Posterior cingulate gyrus (tissue), 11 donors: ENCODE data around the gene SLC44A5.
"Not testable (repeated sequence)": the region's sequence is repeated elsewhere in the genome, so short reads cannot be mapped to it uniquely, and the experiment has no call there.

Experiments
- DNase-seq, 10 donors: peaks; one replicate each; pipeline versions ENCODE4 v3.0.0 to v3.0.0-alpha.2; 2020 to 2021; ENCODE audit warnings: mixed read lengths in 3 of 10
- intact Hi-C: fragments of 100-400 bp; cut with DNase I; formaldehyde crosslinking; loops from one replicate; pipeline ENCODE4 v1.15.1; 2023

Gene SLC44A5

GRCh38 chr1:75472089-75472970 lies 138.6 kb downstream of the SLC44A5 start:
- intact Hi-C loops = no loop called here
- peak in 1 of 10 donors; percentile 22 for DNase-seq

DNA sequence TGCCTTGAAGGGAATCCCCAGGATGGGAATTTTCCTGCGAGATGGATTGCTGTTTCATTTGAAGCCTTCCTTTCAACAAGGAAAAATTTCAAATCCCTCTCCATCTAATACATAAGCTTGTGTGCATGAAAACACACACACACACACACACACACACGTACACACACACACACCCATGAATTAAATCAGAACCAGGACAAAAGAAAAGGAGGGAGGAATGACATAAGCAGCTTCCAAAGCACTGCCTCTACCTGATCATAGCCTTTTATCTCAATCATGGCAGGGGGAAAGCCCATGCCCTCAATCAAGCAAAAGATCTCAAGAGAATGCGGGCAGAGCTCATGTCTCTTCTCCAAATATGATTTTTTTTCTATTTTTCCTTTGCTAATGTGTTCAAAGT lies 139.7 kb downstream of the SLC44A5 start:
- no peak for DNase-seq
- intact Hi-C loops = no loop called here

DNA sequence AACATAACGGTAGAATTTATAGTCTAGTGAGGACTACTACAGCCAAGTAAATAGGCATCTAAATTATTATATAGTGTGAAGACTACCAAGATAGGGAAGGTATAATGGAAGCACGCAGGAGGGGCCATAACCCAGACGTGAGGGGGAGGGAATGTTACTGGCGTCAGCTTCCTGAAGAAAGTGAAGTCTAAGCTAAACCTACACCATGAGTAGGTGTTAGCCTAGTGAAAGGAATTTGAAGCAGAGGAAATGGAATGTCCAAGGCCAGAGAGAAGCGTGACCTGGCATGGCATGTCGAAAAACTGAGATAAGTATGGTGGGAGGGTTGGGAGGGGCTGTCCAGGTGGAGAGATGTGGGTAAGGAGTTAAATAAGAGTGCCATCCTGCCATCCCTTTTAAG lies 140.5 kb downstream of the SLC44A5 start:
- DNase-seq = no peak
- intact Hi-C loops = no loop called here

DNA sequence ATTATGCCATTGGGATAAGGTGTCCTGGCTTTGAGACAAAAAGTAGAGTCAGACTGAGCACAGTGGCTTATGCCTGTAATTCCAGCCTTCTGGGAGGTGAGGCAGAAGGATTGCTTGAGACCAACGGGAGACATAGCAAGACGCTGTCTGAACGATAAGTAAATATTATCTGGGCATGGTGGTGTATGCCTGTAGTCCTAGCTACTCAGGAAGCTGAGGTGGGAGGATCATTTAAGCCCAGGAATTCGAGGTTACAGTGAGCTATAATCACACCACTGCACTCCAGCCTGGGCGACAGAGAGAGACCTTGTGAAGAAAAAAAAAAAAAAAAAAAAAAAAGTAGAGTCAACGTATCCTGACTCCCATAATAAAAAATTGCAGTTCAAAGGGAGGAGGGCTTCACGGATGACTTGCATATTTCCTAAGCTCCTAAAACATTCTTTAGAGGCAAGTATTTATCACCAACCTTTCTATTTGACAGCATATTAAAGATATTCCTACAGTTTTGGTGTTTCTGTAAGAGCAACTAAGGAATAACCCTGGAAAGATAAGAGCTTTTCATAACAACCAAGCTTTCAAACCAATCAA lies 141.2 kb downstream of the SLC44A5 start:
- intact Hi-C loops = no loop called here
- no peak for DNase-seq

DNA sequence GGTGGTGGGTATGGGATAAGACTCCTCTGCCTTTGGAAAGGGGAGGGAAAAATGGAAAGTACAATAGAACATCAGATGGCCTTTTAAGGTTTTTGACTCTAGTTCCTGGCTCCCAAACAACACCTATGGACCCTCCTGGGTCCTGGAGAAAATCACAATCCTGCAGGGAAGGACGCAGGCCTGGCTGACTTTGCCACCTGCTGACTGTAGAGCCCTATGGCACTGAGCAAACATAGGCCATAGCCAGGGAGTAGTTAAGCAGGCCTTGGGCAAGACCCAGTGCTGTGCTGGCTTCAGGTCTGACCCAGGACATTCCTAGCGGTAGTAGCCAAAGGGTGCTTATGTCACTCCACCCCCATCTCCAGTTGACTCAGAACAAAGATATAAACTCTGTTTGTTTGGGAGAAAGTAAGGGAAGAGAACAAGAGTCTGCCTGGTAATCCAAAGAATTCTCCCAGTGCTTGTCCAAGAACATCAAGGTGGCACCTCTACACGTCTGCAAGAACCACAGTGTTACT lies 149.0 kb downstream of the SLC44A5 start:
- no peak for DNase-seq
- intact Hi-C loops = no loop called here

DNA sequence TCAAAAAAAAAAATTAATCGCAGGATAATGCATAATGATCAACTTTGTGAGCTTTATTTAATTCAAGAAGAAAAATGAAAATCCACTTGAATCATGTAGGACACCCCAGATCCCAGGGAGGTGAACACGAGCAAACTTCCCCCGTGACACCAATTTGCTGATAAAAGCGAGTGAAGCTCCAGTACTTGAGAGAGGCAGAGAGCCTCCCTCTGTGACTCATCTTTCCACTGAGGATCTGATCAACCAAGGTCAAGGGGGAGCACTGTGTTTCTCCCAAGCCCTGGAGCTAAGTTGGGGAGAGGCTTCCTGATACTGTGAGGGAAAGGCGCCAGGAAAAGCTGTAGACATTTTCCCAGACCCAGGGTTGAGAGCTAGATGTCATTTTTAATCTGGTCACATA lies 160.9 kb downstream of the SLC44A5 start:
- intact Hi-C loops = no loop called here
- DNase-seq = no peak

- intact Hi-C loops = no loop called here
- no peak for DNase-seq
These were observed 166.7 kb downstream of the SLC44A5 start for GRCh38 chr1:75444220-75444619.

GRCh38 chr1:75440274-75440673 lies 170.6 kb downstream of the SLC44A5 start:
- no peak for DNase-seq
- intact Hi-C loops = no loop called here

DNA sequence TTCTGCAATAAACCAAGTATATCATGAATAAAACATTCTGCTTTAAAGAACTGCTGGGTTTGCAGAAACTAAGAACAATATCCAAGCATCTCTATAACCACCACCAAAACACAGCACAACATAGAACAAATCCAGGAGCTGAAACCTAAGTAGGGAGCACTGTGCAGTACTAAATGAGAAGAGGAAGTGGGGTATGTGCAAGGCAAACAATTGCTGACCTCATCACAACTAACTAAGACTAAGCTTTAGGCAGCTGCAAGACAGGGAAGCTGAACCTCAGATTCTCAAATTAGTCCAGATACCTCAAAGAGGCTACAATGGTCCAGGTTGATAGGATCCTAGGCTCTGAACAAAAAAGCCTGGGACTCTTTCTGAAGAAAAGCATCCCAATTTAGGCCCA lies 172.6 kb downstream of the SLC44A5 start:
- intact Hi-C loops = no loop called here
- DNase-seq = no peak

DNA sequence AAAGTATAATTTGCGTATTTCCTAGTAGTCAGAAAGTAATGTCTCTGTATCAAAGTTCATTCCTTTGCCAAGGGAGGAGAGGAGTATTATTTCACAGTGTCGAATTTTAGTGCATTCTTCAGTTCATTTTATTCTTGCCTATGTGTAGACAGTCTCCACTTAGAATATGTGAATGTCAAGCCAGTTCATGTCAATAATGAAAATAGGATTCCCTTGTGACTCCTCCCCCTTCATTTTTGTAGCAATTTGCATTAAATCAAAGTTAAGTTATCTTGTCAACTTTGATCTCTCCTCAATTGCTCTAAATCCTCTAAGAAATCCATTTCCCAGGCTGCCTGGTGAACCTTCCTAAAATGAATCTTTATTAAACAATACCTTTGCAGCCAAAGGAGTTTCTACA lies 179.1 kb downstream of the SLC44A5 start:
- intact Hi-C loops = no loop called here
- DNase-seq = no peak

- intact Hi-C loops = no loop called here
- DNase-seq = no peak
These were observed 180.4 kb downstream of the SLC44A5 start for GRCh38 chr1:75430526-75430925.

GRCh38 chr1:75426688-75427087 lies 184.2 kb downstream of the SLC44A5 start:
- peak in 8 of 10 donors; percentile 16 to 91 (median 60) for DNase-seq
- intact Hi-C loops = loop anchor here (10.0 kb wide), 1 partner anchor 188 kb away; the partner anchor contains the start of gene SLC44A5

- no peak for DNase-seq
- intact Hi-C loops = loop anchor here (10.0 kb wide), 1 partner anchor 190 kb away; the partner anchor contains the start of gene SLC44A5
These were observed 185.8 kb downstream of the SLC44A5 start for GRCh38 chr1:75425001-75425650.

- DNase-seq = no peak
- intact Hi-C loops = loop anchor here (10.0 kb wide), 1 partner anchor 191 kb away; the partner anchor contains the start of gene SLC44A5
These were observed 187.3 kb downstream of the SLC44A5 start for GRCh38 chr1:75423616-75424015.

DNA sequence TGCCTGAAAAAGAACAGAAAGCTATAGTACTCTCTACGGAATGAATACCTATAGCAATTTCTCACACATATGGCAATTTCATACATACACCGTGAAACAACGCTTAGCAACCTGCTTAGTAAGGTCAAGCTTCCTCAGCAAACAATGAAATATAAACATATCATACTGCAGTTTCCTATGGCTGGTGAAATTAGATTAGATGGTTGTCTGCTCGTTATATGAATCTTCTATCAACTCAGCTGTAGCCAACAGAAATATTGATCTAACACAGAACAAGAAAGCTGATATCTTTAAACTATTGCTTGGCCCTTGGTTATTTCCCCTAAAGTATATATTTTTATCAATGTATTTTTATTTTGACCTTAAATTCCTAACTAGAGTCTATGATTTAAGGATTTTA lies 187.8 kb downstream of the SLC44A5 start:
- intact Hi-C loops = loop anchor here (10.0 kb wide), 1 partner anchor 192 kb away; the partner anchor contains the start of gene SLC44A5
- DNase-seq = no peak

GRCh38 chr1:75421371-75421770 lies 189.5 kb downstream of the SLC44A5 start:
- no peak for DNase-seq
- intact Hi-C loops = loop anchor here (10.0 kb wide), 1 partner anchor 193 kb away; the partner anchor contains the start of gene SLC44A5

GRCh38 chr1:75415187-75415586 lies 195.7 kb downstream of the SLC44A5 start:
- DNase-seq = no peak
- intact Hi-C loops = no loop called here

- intact Hi-C loops = no loop called here
- no peak for DNase-seq
These were observed 198.3 kb downstream of the SLC44A5 start for GRCh38 chr1:75412616-75413015.

DNA sequence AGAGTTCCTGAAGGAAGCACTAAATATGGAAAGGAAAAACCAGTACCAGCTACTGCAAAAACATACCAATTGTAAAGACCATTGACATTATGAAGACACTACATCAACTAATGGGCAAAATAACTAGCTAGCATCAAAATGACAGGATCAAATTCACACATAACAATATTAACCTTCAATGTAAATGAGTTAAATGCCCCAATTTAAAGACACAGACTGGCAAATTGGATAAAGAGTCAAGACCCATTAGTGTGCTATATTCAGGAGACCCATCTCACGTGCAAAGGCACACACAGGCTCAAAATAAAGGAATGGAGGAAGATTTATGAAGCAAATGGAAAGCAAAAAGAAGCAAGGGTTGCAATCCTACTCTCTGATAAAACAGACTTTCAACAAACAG lies 206.2 kb downstream of the SLC44A5 start:
- DNase-seq, intact Hi-C loops: not testable (repeated sequence)

GRCh38 chr1:75403147-75403646 lies 207.7 kb downstream of the SLC44A5 start:
- intact Hi-C loops = not testable (repeated sequence)
- peak in 2 of 10 donors; percentile 54 to 66 for DNase-seq

DNA sequence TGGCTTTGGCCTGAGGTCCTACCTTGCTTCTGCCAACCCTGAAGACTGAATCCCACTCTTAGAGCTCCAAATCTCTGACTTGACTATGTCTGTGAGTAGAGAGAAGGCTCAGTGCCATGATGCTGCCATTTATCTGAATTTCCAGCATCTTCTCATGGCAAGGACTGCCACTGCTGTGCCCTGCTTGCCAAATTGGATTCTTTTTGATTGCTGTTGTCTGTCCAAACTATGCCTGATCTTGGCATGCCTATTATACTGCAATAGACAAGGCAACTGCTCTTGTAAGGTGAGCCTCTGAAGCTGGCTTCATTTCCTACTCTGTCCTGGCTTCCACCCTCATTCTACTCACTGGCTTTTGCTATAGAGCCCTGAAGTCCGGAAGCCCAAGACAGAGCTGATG lies 210.2 kb downstream of the SLC44A5 start:
- intact Hi-C loops = no loop called here
- no peak for DNase-seq
